Activated naive CD4-positive, alpha-beta T cell treated with anti-CD3 and anti-CD28 coated beads, Interleukin-2, amount 50 U/mL, for 16 hours (primary cell): ENCODE data around the gene WFDC10B.
"Not testable (repeated sequence)": the region's sequence is repeated elsewhere in the genome, so short reads cannot be mapped to it uniquely, and the experiment has no call there.

Experiments
- DNase-seq: peaks from one replicate; pipeline ENCODE4 v3.0.0-alpha.2; 2020

Gene WFDC10B

GRCh38 chr20:45704969-45705637 lies at the start of gene WFDC10B:
TSS of gene WFDC10B (minus strand) at chr20:45705019. CDS start at chr20:45685992, 19,027 bp downstream.
- no peak for DNase-seq

- no peak for DNase-seq
Measured at GRCh38 chr20:45752746-45753145, 47.9 kb upstream of the WFDC10B start.

- no peak for DNase-seq
Measured at GRCh38 chr20:45751721-45752120, 46.9 kb upstream of the WFDC10B start.

GRCh38 chr20:45745015-45745414 lies 40.2 kb upstream of the WFDC10B start:
- no peak for DNase-seq

- no peak for DNase-seq
Measured at GRCh38 chr20:45742596-45742995, 37.8 kb upstream of the WFDC10B start.

DNA sequence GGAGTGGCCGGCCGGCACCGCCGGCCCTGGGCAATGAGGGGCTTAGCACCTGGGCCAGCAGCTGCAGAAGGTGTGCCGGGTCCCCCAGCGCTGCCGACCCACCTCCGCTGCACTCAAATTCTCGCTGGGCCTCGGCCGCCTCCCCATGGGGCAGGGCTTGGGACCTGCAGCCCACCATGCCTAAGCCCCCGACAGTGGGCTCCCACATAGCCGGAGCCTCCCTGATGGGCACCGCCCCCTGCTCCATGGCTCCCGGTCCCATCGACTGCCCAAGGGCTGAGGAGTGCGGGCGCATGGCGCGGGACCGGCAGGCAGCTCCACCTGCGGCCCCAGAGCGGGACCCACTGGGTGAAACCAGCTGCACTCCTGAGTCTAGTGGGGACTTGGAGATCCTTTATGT lies 31.2 kb upstream of the WFDC10B start:
- no peak for DNase-seq

DNA sequence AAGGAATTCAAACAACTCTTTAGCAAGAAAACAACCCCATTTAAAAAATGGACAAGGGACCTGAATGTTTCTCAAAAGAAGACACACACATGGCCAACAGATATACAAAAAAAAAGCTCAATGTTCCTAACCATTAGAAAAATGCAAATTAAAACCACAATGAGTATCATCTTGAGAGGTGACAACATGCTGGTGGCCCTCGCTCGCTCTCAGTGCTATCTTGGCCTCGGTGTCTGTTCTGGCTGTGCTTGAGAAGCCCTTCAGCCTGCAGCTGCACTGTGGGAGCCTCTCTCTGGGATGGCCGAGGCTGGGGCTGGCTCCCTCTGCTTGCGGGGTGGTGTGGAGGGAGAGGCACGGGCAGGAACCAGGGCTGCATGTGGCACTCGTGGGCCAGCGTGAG lies 30.7 kb upstream of the WFDC10B start:
- DNase-seq: no peak

GRCh38 chr20:45732199-45732598 lies 27.4 kb upstream of the WFDC10B start:
- no peak for DNase-seq

GRCh38 chr20:45727044-45727443 lies 22.2 kb upstream of the WFDC10B start:
- DNase-seq: no peak

DNA sequence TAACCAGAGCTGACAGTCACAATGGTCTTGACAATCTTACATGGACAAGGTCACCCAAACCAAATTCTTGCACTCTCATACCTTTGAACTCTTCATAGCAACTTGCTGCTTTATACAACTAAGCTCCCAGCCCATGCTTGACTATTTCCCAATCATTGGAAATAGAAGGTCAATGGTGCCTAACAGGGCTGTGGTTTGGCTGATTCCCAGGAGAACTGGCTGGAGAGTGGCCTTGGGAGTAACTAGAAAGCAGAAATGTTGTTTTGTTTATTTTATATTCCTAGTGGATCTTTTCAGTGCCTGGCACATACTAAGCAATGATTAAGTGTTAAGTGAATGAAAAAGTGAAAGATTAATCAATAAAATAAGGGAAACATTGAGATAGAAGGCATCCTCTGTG lies 20.3 kb upstream of the WFDC10B start:
- no peak for DNase-seq

GRCh38 chr20:45722047-45722446 lies 17.2 kb upstream of the WFDC10B start, which contains the start of gene SPINT4:
TSS of gene SPINT4 (plus strand) at chr20:45722347. CDS start at chr20:45722368, 21 bp downstream.
- DNase-seq: no peak

- not testable (repeated sequence) for DNase-seq
Measured at GRCh38 chr20:45716141-45716688, 11.4 kb upstream of the WFDC10B start.

DNA sequence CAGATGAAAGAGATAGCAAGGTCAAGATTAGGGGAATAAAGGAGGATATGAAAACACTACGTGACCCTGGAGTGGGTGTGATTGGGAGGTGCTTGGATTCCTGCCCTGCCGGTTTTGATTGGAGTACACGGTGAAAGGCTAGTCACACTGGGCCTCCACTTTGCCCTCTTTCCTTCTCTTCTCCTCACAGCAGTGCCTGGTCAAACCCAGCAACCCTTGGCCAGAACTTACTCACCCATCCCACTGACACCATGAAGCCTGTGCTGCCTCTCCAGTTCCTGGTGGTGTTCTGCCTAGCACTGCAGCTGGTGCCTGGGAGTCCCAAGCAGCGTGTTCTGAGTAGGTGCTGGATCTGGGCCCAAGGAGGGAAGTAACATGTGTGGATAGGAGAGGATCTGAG lies 2.9 kb downstream of the WFDC10B start, which contains the start of gene WFDC13:
TSS of gene WFDC13 (plus strand) at position 166 of the 400 bp plus-strand sequence. CDS start at position 252, 86 bp downstream.
- DNase-seq: no peak

GRCh38 chr20:45701104-45701503 lies 3.7 kb downstream of the WFDC10B start:
- DNase-seq: no peak

DNA sequence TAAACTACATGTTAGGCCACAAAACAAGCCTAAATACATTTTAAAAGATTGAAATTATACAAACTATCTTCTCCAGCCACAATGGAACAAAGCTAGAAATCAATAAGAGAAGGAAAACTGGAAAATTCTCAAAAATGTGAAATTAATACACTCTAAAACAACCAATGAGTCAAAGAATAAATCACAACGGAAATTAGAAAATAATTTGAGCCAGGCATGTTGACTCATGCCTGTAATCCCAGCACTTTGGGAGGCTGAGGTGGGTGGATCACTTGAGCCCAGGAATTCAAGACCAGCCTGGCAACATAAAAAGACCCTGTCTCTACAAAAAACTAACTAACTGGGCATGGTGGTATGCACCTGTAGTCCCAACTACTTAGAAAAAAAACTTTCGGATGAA lies 9.3 kb downstream of the WFDC10B start:
- no peak for DNase-seq

GRCh38 chr20:45693346-45693745 lies 11.5 kb downstream of the WFDC10B start:
- not testable (repeated sequence) for DNase-seq

GRCh38 chr20:45685896-45686295 lies 18.9 kb downstream of the WFDC10B start:
- no peak for DNase-seq

GRCh38 chr20:45679650-45680049 lies 25.2 kb downstream of the WFDC10B start:
- no peak for DNase-seq

DNA sequence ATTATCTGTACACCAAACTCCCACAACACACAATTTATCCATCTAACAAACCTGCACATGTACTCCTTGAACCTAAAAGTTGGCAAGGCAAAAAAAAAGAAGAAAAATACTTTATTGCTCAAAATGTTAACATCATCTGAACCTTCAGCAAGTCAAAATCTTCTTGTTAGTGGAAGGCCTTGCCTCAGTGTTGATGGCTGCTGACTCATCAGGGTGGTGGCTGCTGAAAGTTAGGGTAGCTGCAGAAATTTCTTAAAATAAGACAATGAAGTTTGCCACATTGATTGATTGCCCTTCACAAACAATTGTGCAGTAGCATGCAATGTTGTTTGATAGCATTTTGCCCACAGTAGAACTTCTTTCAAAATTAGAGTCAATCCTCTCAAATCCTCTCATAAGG lies 32.1 kb downstream of the WFDC10B start:
- DNase-seq: no peak

GRCh38 chr20:45670139-45670538 lies 34.7 kb downstream of the WFDC10B start, which contains the start of gene WFDC11:
TSS of gene WFDC11 (minus strand) at chr20:45670239. CDS start at chr20:45650600, 19,639 bp downstream.
- no peak for DNase-seq

GRCh38 chr20:45657038-45657437 lies 47.8 kb downstream of the WFDC10B start:
- DNase-seq: not testable (repeated sequence)

GRCh38 chr20:45651726-45652125 lies 53.1 kb downstream of the WFDC10B start:
- DNase-seq: not testable (repeated sequence)

- DNase-seq: no peak
Measured at GRCh38 chr20:45649312-45649863, 55.4 kb downstream of the WFDC10B start.

DNA sequence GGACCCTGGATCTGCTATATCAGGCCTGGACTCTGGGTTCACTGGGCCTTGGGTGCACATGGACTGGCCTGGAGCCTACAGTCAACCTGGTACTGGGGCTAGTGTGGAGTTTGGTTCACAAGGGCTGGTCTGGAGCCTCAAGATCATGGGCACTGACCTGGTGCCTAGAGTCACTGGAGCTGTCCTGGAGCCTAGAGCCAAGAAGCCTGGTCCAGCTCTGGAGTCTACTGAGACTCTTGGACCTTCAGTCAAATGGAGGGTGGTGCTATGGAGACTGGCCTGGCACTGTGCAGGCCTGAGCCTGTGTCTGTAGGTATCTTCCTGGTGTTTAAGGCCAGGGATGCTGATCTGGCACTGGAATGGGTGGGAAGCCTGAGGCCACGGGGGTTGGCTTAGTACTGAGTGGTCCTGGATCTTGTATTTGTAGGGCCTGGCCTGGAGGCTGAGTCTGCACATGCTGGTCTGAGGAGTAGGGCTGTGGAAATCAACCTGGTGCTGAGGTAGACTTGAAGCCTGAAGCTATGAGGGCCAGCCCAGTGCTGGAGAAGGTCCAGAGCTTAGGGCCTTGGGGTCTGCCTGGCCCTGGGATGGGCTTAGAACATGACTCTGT lies 57.3 kb downstream of the WFDC10B start:
- DNase-seq: no peak
